K562 (cell line): ENCODE measurements around the gene USP12. TPM values are rescaled to one million over a fixed set of nuclear protein-coding genes. Genes with fewer than 3 reads are reported as not detected.

Experiments
- ATAC-seq: fragments of 200-7000 bp; cut with Tn5 transposase; 3 replicates; pipeline ENCODE4 v1.9.1; 2020; ENCODE audit warnings: moderate library complexity
- BruUV-seq: library from RNA; stranded (reverse); fragments of 400-500 nt; replicated peaks from 2 replicates; lab custom pipeline; 2021; lab: Mats Ljungman, UMichigan
- CTCF ChIA-PET: fragments of 300-600 bp; formaldehyde crosslinking; extraction: SDS; loops from one replicate; lab custom pipeline; 2021; ENCODE audit warnings: low intra/inter-chr PET ratio; lab: Yijun Ruan, JAX
- POLR2A ChIA-PET: fragments of 300-600, 350-650 bp; sonication (Branson Sonifier 250); formaldehyde crosslinking; extraction: SDS; loops from one replicate; lab custom pipeline; 2021; ENCODE audit warnings: antibody characterized with exemption, inconsistent platforms; lab: Yijun Ruan, JAX
- DNase-seq, 4 experiments: peaks; one replicate each; pipeline versions ENCODE4 v3.0.0 to v3.0.0-alpha.2; 2011 to 2018; ENCODE audit warnings: low spot score in 3 of 4, mixed read lengths in 3 of 4; ENCODE audit errors: extremely low read depth in 1 of 4
- FAIRE-seq: peaks from 2 replicates; lab custom pipeline; 2011; peaks lifted over from hg19 to GRCh38; lab: Jason Lieb, UNC
- H2AFZ ChIP-seq: 2 replicates; pipeline ENCODE4 v1.6.0; 2011; ENCODE audit warnings: low read depth, low read length, control low read depth, inconsistent platforms
- H3K27ac ChIP-seq: fragments of 200-600 bp; 3 replicates; pipeline ENCODE4 v1.8.0; 2011; ENCODE audit warnings: low read depth, mild to moderate bottlenecking, control low read depth, inconsistent platforms, low read length, moderate library complexity, mixed read lengths; ENCODE audit errors: extremely low read depth
- H3K27me3 ChIP-seq, 2 experiments: fragments of 300-600 bp in 1 of 2; 2 replicates in 1 of 2; 3 replicates in 1 of 2; pipeline versions ENCODE4 v1.6.0 to v1.8.0; 2011; ENCODE audit warnings: inconsistent platforms in 2 of 2, low read length in 2 of 2, mild to moderate bottlenecking in 1 of 2, mixed read lengths in 1 of 2, moderate library complexity in 1 of 2; ENCODE audit not compliant: control insufficient read depth in 2 of 2, insufficient read depth in 2 of 2
- H3K36me3 ChIP-seq: fragments of 300-600 bp; 3 replicates; pipeline ENCODE4 v1.8.0; 2011; ENCODE audit warnings: mild to moderate bottlenecking, low read length, inconsistent platforms; ENCODE audit not compliant: control insufficient read depth, insufficient read depth
- H3K4me1 ChIP-seq, 2 experiments: fragments of 200-600 bp in 1 of 2; replicated peaks in 1 of 2; 2 replicates in 1 of 2; 3 replicates in 1 of 2; pipeline versions ENCODE4 v1.5.1 to v1.8.0; 2011; ENCODE audit warnings: inconsistent platforms in 2 of 2, low read length in 2 of 2, mild to moderate bottlenecking in 1 of 2, mixed read lengths in 1 of 2, moderate library complexity in 1 of 2; ENCODE audit not compliant: control insufficient read depth in 2 of 2, insufficient read depth in 2 of 2
- H3K4me2 ChIP-seq: 2 replicates; pipeline ENCODE4 v1.6.1; 2011; ENCODE audit warnings: low read length, control low read depth, inconsistent platforms, mixed read lengths; ENCODE audit not compliant: insufficient read depth
- H3K4me3 ChIP-seq: fragments of 200-600 bp; sonication (generic), shearing (Covaris generic); 2 replicates; pipeline ENCODE4 v1.5.1; 2016; ENCODE audit warnings: control low read depth, inconsistent platforms
- H3K79me2 ChIP-seq: fragments of 200-600 bp; 3 replicates; pipeline ENCODE4 v1.8.0; 2011; ENCODE audit warnings: low read length, inconsistent platforms; ENCODE audit not compliant: control insufficient read depth, insufficient read depth
- H3K9ac ChIP-seq, 2 experiments: 2 replicates each; pipeline versions ENCODE4 v1.6.0 to v1.6.1; 2011; ENCODE audit warnings: low read depth in 2 of 2, low read length in 2 of 2, control low read depth in 1 of 2, inconsistent platforms in 1 of 2, mild to moderate bottlenecking in 1 of 2, mixed read lengths in 1 of 2; ENCODE audit not compliant: insufficient read depth in 1 of 2
- H3K9me1 ChIP-seq: one replicate; pipeline ENCODE4 v1.6.0; 2011; ENCODE audit warnings: inconsistent platforms, mild to moderate bottlenecking, low read length, moderate library complexity; ENCODE audit not compliant: control insufficient read depth, insufficient read depth
- H3K9me3 ChIP-seq: replicated peaks from 2 replicates; pipeline ENCODE4 v1.5.1; 2011; ENCODE audit warnings: low read depth, low read length, inconsistent platforms; ENCODE audit not compliant: control insufficient read depth, insufficient read depth
- H4K20me1 ChIP-seq: replicated peaks from 2 replicates; pipeline ENCODE4 v1.6.1; 2011; ENCODE audit warnings: low read length, inconsistent platforms, mixed read lengths; ENCODE audit not compliant: control insufficient read depth, insufficient read depth
- ARID1B ChIP-seq: fragments of 450-650 bp; IDR thresholded peaks from 2 replicates; pipeline ENCODE4 v1.6.1; 2016; ENCODE audit warnings: antibody characterized with exemption, mild to moderate bottlenecking, inconsistent platforms
- ELF1 ChIP-seq: fragments of 200-800 bp; sonication (Bioruptor generic); IDR thresholded peaks from 2 replicates; pipeline ENCODE4 v1.6.1; 2016; ENCODE audit warnings: missing genetic modification characterization, missing compliant biosample characterization
- MYNN ChIP-seq, 2 experiments: sonication (generic); formaldehyde crosslinking in 1 of 2; IDR thresholded peaks; 2 replicates each; pipeline versions ENCODE4 v1.5.0 to v1.6.1; 2016 to 2020; ENCODE audit warnings: antibody characterized with exemption in 1 of 2, missing genetic modification reagents in 1 of 2
- NCOA4 ChIP-seq: fragments of 450-650 bp; IDR thresholded peaks from 2 replicates; pipeline ENCODE4 v1.6.1; 2018; ENCODE audit warnings: mild to moderate bottlenecking; ENCODE audit not compliant: partially characterized antibody
- NEUROD1 ChIP-seq: fragments of 150-350 bp; IDR thresholded peaks from 2 replicates; pipeline ENCODE4 v1.6.1; 2014; ENCODE audit warnings: borderline replicate concordance, low read length, low read depth; ENCODE audit not compliant: partially characterized antibody
- PHB ChIP-seq: fragments of 250-450 bp; sonication (Bioruptor Pico); IDR thresholded peaks from 2 replicates; pipeline ENCODE4 v1.5.0; 2021
- RFX1 ChIP-seq: fragments of 450-650 bp; IDR thresholded peaks from 2 replicates; pipeline ENCODE4 v1.6.1; 2016; ENCODE audit warnings: mild to moderate bottlenecking, moderate library complexity
- RNF2 ChIP-seq: sonication (generic); IDR thresholded peaks from 2 replicates; pipeline ENCODE4 v1.6.1; 2016
- TCF3 ChIP-seq: sonication (generic); formaldehyde crosslinking; IDR thresholded peaks from 2 replicates; pipeline ENCODE4 v1.4.0; 2020; ENCODE audit warnings: mild to moderate bottlenecking, missing genetic modification reagents
- ZNF436 ChIP-seq: fragments of 250-450, 450-650 bp; sonication (Bioruptor Pico); formaldehyde crosslinking; IDR thresholded peaks from 2 replicates; pipeline ENCODE4 v1.7.0; 2020; ENCODE audit warnings: mild to moderate bottlenecking
- ZNF583 ChIP-seq: fragments of 250-450 bp; sonication (Bioruptor Pico); IDR thresholded peaks from 2 replicates; pipeline ENCODE4 v1.4.0; 2020
- WGBS: fragments of 100-300 bp; shearing (Covaris generic); methylation state at CpG from one replicate; pipeline ENCODE4 v1.1.6; 2016; ENCODE audit warnings: low coverage, mixed read lengths; ENCODE audit not compliant: insufficient coverage; ENCODE audit errors: missing lambda C conversion rate; 5-methylcytosine and 5-hydroxymethylcytosine counted together
- in situ Hi-C: fragments of 300-500 bp; cut with MboI; formaldehyde crosslinking; loops from 4 replicates; pipeline ENCODE4 v1.15.0; 2018; ENCODE audit warnings: inconsistent platforms, mixed read lengths
- intact Hi-C: fragments of 100-400 bp; cut with micrococcal nuclease; formaldehyde crosslinking; loops from 2 replicates; pipeline ENCODE4 v1.14.2; 2022
- polyA plus RNA-seq, 8 experiments: library from polyadenylated mRNA; depleted of rRNA in 4 of 8; stranded (reverse) in 5 of 8; unstranded in 3 of 8; fragments of >200 nt; fragmentation: Nextera tagmentation in 2 of 8; fragmentation: Illumina TruSeq in 1 of 8; extraction: Ambion mirVana in 2 of 8; extraction: Trizol in 1 of 8; gene quantifications; 2 replicates each; pipeline versions ENCODE4 v1.2.1 to v1.2.3, GENCODE V29; 2011 to 2014; ENCODE audit warnings: inconsistent platforms in 1 of 8, missing spikeins in 1 of 8
- total RNA-seq, 7 experiments: library from RNA; depleted of rRNA in 6 of 7; stranded (reverse); fragments of >200 nt in 6 of 7; fragmentation: Illumina TruSeq in 2 of 7; extraction: Trizol in 2 of 7; gene quantifications; 2 replicates each; pipeline versions ENCODE4 v1.2.1 to v1.2.3, GENCODE V29; 2011 to 2021; ENCODE audit warnings: low replicate concordance in 1 of 7
- TF ChIP-seq, protein P1 (sequence below): sonication (generic); formaldehyde crosslinking; IDR thresholded peaks from 2 replicates; pipeline ENCODE4 v1.8.1; 2023; ENCODE audit warnings: mild to moderate bottlenecking, missing genetic modification reagents
- TF ChIP-seq, protein P2 (sequence below): sonication (generic); IDR thresholded peaks from 2 replicates; pipeline ENCODE4 v1.6.1; 2016

Gene USP12
- total and polyA plus RNA-seq, 9 of the 15 experiments (the other 6 are each of a cell fraction or from before 2014, with no cell fraction given) = 1.8 to 20.5 (median 13.3) TPM

DNA sequence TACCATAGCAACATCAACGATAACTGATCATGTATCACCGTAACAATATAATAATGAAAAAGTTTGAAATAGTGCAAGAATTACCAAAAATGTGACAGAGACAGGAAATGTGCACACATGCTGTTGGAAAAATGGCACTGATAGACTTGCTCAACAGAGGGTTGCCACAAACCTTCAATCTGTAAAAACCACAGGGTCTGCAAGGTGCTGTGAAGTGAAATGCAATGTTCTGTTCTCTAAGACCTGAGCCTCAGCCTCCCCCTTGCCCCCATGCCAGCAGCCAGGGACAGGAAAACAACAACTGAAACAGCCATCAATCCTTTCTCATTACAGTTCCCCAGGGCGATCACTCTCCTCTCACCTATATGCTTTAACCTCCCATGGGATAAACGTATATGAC is 88.4 kb downstream of the USP12 start:
- H4K20me1 ChIP-seq = no peaks in the 10 kb centered on the region
- no peaks in the 10 kb centered on the region for H3K27me3 ChIP-seq
- no peaks in the 10 kb centered on the region for H3K79me2 ChIP-seq
- FAIRE-seq = no peak
- no peak for ATAC-seq
- intact Hi-C loops = no loop called here
- WGBS = 58% methylated on average over 4 of the region's 4 CpGs
- TF ChIP-seq RNF2 (no peak), PHB (CRISPR knock-in tag) (no peak), ELF1 (tag) (no peak), RFX1 (peak; percentile 69; the same call in 1 of the 2 replicates), ZNF436 (CRISPR knock-in tag) (no peak)
- TF ChIP-seq, all 486 proteins: peak for 1
- Histone ChIP-seq H3K9ac (no peak overlapping the region), H3K9me1 (peaks cover 3% of the 10 kb centered on the region), H2AFZ (no peak overlapping the region), H3K4me3 (no peak overlapping the region), H3K36me3 (peaks cover 12% of the 10 kb centered on the region; the same call in 2 of the 3 replicates), H3K4me2 (no peak overlapping the region), H3K9me3 (no peaks in the 10 kb centered on the region), H3K27ac (no peak overlapping the region), H3K4me1 (no peaks in the 10 kb centered on the region; a peak in 3 of 5 replicates)
- in situ Hi-C loops = no loop called here
- BruUV-seq = no TSS peak
- POLR2A ChIA-PET = interaction anchor here (0.6 kb wide), 1 partner anchor 130 kb away, joined by 3 read pairs; no protein-coding TSS in a partner anchor
- CTCF ChIA-PET = no interaction called here
- DNase-seq = no peak

DNA sequence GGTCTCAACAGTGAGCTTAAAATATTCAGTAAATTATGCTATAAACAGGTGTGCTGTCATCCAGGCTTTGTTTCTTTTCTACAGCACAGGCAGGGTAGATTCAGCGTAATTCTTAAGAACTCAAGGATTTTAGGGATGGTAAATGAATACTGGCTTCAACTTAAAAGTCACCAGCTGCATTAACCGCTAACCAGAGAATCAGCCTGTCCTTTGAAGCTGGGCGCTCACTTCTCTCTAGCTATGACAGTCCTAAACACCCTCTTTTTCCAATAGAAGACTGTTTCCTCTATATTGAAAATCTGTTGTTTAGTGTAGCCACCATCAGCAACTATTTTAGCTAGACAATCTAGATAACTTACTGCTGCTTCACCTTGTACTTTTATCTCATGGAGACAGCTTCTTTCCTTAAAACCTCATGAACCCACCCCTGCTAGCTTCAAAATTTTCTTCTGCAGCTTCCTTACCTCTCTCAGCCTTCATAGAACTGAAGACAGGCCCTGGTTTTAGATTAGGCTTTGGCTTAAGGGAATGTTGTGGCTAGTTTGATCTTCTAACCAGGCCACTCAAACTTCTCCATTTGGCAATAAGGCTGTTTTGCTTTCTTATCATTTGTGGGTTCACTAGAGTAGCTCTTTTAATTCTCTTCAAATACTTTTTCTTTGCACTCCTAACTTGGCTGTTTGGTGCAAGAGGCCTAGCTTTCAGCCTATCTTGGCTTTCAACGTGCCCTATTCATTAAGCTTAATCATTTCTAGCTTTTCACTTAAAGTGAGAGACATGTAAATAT is 89.5 kb downstream of the USP12 start:
- no TSS peak for BruUV-seq
- peaks cover 8% of the 10 kb centered on the region; the same call in 2 of the 3 replicates for H3K36me3 ChIP-seq
- ATAC-seq (no peak; the same call in 1 of the 3 replicates), DNase-seq (peak in 1 of 4 experiments; percentile 23), FAIRE-seq (no peak)
- no peak overlapping the region for H3K9ac ChIP-seq
- intact Hi-C loops = no loop called here
- in situ Hi-C loops = no loop called here
- ChIA-PET POLR2A (interaction anchor here (0.6 to 0.9 kb wide), 3 partner anchors 46 to 190 kb away, joined by 3 read pairs; no protein-coding TSS in a partner anchor), CTCF (no interaction called here)
- no peak overlapping the region for H3K27ac ChIP-seq
- H3K4me3 ChIP-seq = no peak overlapping the region
- H3K4me2 ChIP-seq = no peak overlapping the region
- H3K4me1 ChIP-seq = no peaks in the 10 kb centered on the region; a peak in 3 of 5 replicates
- peaks cover 3% of the 10 kb centered on the region for H3K9me1 ChIP-seq
- H3K27me3 ChIP-seq = no peaks in the 10 kb centered on the region
- no peaks in the 10 kb centered on the region for H3K79me2 ChIP-seq
- no peaks in the 10 kb centered on the region for H3K9me3 ChIP-seq
- H2AFZ ChIP-seq = no peak overlapping the region
- H4K20me1 ChIP-seq = no peaks in the 10 kb centered on the region
- 61% methylated on average over 4 of the region's 4 CpGs for WGBS
- peak; percentile 28; the same call in 1 of the 2 replicates for TF ChIP-seq ARID1B
- peak; percentile 36 for TF ChIP-seq TCF3 (CRISPR knock-in tag)
- peak; percentile 25; the same call in 1 of the 2 replicates for TF ChIP-seq ZNF583
- no peak for TF ChIP-seq NEUROD1
- no peak for TF ChIP-seq NCOA4
- peak; percentile 89 for TF ChIP-seq MYNN (IDR thresholded peaks at IDR 0.05)
- no peak for TF ChIP-seq MYNN (CRISPR knock-in tag; IDR thresholded peaks at IDR 0.05)
- TF ChIP-seq, protein P1, sequence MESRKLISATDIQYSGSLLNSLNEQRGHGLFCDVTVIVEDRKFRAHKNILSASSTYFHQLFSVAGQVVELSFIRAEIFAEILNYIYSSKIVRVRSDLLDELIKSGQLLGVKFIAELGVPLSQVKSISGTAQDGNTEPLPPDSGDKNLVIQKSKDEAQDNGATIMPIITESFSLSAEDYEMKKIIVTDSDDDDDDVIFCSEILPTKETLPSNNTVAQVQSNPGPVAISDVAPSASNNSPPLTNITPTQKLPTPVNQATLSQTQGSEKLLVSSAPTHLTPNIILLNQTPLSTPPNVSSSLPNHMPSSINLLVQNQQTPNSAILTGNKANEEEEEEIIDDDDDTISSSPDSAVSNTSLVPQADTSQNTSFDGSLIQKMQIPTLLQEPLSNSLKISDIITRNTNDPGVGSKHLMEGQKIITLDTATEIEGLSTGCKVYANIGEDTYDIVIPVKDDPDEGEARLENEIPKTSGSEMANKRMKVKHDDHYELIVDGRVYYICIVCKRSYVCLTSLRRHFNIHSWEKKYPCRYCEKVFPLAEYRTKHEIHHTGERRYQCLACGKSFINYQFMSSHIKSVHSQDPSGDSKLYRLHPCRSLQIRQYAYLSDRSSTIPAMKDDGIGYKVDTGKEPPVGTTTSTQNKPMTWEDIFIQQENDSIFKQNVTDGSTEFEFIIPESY (CRISPR knock-in tag) = peak; percentile 69
- TF ChIP-seq, protein P2, sequence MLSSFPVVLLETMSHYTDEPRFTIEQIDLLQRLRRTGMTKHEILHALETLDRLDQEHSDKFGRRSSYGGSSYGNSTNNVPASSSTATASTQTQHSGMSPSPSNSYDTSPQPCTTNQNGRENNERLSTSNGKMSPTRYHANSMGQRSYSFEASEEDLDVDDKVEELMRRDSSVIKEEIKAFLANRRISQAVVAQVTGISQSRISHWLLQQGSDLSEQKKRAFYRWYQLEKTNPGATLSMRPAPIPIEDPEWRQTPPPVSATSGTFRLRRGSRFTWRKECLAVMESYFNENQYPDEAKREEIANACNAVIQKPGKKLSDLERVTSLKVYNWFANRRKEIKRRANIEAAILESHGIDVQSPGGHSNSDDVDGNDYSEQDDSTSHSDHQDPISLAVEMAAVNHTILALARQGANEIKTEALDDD = peak; percentile 64; the same call in 1 of the 2 replicates
